ENCODE results near the gene TCTN1.
A peak's percentile ranks its signal among the peaks of the same experiment; 100 is the strongest.
"Not testable (repeated sequence)": the region's sequence is repeated elsewhere in the genome, so short reads cannot be mapped to it uniquely, and the experiment has no call there.

The TCTN1 gene

DNA sequence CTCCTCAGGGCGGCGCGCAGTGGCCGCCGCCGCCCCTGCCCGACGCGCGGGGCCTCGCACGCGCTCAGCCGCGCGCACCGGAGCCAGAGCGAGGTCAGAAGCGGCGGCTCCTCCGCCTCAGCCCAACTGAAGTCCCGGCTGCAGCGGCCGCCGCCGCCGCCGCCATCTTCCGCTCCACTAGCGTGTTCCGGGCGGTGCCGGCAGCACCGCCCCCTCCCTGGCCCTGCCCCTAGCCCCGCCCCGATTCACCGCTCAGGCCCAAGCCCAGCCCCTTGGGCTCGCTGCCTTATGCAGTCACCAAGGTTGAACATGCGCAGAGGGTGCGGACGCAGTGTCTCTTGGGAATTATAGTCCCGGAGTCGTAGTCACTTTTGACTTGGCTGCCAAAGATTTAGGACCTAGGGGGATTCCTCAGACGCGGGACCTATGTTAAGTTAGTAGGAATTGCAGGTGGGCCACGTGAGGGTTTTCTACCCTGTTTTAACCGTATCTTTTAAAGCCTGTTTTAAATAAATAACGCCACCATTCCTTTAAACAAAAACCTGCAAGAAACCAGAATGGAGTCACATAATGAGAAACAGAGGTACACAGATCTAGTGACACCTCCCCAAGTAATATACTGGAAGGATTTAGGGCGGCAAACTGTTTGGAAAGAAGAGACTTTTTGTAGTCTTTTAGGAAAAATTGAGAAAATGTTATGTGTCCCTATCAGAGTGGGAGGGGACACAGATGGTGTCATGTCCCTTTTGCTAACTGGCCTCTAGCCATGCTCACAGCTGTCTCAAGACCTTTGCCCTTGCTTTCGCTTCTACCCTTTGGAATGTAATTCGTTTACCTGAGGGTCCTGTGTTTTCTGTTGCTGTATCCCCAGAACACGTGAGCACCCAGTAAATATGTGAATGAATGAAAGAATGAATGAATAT lies 30.5 kb upstream of the TCTN1 start, which contains the start of gene PPTC7:
TSS of gene PPTC7 (minus strand) at position 182 of the 923 bp plus-strand sequence. CDS start 287 bp downstream, outside the sequence.
- DNase-seq (ENCODE audit: insufficient read length, low spot score) (peak; percentile 94), FAIRE-seq (peak; percentile 42)

DNA sequence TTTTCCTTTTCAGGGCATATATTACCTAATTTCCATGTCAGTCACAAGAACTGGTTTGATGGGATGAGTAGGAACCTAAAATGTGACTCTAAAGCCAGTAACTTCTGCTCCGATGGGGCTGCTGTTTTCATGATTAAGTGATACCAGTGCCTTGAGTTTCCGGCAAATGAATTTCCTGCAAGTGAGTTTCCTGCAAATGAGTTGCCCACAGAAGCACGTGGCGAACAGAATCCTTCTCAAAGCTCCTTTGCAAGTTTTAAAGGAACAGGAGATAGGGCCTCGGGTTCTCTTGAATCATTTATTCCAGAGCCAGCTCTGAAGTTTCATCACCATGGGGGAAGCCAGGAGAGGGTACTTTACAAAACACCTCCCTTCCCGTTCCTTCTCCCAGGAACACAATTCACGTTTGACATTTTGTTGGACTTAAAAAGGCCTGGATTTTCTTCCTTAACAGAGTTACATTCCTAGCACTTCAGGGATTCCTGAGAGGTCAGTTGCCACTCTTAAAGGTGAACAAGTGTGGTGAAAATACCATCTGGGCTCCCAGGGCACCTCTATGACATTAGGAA lies 28.6 kb upstream of the TCTN1 start:
- FAIRE-seq (no peak), DNase-seq (ENCODE audit: insufficient read length, low spot score) (no peak)

DNA sequence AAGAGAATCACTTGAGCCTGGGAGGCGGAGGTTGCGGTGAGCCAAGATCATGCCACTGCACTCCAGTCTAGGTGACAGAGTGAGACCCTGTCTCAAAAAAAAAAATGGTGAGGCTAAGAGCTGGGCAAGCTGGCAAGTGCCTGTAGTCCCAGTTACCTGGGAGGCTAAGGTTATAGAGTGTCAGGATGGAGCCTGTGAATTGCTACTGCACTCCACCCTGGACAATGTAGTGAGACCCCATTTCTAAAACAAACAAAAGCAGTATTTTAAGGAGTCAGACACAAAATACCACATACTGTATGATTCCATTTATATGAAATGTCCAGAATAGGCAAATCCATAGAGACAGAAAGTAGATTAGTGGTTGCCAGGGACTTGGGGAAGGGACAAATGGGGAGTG lies 26.8 kb upstream of the TCTN1 start:
- not testable (repeated sequence) for DNase-seq (ENCODE audit: insufficient read length, low spot score); FAIRE-seq

DNA sequence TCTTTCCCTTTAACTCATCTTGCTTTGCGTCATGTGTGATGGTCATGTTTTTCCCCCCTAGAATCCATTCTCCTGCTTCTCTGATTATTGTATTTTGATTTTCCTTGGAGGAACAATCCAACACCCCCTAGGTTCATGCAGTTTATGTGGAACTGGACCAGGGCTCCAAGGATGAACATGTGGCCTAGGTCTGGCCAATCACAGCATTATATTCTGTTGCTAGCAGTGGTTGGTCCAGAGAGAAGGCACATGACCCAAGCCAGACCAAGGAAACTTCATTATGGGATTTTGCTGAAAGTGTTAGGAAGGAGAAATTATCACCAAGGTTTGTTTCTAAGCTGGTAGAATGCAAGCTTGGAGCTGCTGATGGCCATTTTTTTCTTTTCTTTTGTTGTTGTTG lies 23.9 kb upstream of the TCTN1 start:
- no peak for DNase-seq (ENCODE audit: insufficient read length, low spot score)
- no peak for FAIRE-seq

DNA sequence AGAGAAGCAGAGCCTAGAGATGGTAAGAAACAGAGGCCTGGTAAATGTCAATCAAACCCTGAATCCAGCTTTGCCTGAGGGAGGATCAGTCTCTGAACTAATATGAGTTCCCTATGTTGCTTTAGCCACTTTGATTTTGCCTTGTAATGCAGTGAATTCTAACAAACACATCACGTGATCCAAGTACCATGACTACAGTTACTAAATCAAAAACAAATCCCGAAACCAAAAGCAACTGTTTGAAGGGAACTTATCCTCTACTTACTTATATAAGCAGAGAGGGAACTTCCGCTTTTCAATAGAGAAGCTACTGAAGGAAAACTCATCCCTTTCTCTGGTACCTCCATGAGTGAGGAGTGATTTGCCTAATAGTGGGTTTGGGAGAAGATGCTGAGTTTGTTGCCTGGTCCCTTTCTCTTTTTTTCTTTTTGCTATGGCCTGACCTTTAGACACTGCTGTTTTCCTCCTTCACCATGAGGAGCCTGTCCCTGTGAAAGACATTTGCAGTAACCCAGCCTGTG lies 23.1 kb upstream of the TCTN1 start:
- no peak for FAIRE-seq
- no peak for DNase-seq (ENCODE audit: insufficient read length, low spot score)

DNA sequence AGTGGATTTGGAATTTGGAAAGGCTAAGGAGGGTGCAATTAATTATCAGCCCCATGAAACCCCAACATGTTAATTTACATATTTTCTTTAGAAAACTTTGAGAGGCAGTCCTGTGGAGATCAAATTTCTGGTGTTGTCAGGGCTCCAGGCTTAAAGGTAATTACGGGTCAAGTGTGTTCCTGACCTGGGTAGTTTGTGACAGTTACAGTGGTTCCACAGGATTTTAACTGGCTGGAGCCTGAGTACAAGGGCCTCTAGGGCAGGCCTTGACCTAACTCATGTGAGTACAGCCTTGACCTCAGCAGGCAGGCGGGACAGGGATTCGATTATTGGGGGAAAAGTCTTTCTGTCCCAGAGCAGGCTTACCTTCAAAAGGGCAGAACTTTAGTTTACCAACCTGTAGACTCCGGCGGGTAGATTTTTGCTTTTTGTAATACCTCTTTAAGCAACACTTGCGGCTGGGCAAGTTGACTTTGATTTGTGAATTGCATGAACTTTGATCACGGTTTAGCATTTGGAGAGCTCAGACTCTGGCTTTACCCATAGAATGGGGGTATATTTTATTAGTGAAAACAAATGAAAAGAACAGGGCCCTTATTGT lies 22.4 kb upstream of the TCTN1 start:
- FAIRE-seq: no peak

DNA sequence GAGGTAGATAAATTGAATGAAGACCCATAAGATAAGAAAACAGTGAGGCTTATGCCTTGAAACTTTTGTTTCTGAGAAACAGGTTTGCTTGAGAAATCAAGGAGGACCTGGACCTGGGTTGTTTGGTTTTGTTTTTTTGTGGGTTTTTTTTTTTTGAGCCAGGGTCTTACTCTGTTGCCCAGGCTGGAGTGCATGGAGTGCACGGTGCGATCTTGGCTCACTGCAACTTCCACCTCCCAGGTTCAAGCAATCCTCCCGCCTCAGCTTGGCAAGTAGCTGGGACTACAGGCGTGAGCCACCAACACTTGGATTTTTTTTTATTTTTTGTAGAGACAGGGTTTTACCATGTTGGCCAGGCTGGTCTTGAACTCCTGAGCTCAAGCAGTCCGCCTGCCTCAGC lies 21.9 kb upstream of the TCTN1 start:
- FAIRE-seq: no peak

More for the DNA sequence above, 22.4 kb upstream of the TCTN1 start:
- DNase-seq (ENCODE audit: insufficient read length, low spot score): no peak

DNA sequence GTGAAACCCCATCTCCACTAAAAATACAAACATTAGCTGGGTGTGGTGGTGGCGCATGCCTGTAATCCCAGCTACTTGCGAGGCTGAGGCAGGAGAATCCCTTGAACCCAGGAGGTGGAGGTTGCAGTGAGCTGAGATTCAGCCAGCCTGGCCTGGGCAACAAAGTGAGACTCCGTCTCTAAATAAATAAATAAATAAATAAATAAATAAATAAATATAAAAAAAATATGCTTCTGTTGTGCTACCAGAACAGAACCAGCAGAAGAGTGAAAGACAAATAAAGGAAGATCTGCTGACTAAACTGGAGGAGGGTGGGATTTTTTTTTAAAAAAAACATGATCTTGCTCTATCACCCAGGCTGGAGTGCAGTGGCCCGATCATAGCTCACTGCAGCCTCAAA lies 21.0 kb upstream of the TCTN1 start:
- not testable (repeated sequence) for FAIRE-seq; DNase-seq (ENCODE audit: insufficient read length, low spot score)

More for the DNA sequence above, 21.9 kb upstream of the TCTN1 start:
- DNase-seq (ENCODE audit: insufficient read length, low spot score): no peak

DNA sequence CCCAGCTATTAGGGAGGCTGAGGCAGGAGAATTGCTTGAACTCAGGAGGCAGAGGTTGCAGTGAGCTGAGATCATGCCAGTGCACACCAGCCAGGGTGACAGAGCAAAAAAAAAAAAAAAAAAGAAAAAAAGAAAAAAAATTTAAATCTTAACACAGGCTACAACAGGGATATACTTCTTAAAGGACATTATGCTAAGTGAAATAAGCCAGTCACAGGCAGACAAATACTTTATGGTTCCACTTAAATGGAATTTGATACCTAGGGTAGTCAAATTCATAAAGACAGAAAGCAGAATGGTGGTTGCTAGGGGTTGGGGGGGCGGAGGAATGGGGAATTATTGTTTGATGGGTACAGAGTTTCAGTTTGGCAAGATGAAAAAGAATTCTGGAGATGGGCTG lies 16.0 kb upstream of the TCTN1 start:
- no peak for DNase-seq (ENCODE audit: insufficient read length, low spot score)
- no peak for FAIRE-seq

DNA sequence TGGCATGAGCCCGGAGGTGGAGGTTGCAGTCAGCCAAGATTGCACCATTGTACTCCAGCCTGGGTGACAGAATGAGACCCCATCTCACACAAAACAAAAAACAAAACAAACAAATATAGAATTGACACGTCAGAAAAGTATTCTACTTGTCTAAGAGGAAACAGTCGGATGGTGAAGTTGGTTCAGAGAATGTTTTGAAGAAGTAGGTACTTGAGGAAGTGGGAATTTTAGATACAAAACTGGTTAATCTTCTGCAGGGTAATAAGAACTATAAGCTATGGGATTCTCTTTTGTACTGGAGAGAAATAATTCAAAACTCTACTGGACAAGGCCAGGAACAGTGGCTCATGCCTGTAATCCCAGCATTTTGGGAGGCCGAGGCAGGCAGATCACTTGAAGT lies 14.6 kb upstream of the TCTN1 start:
- FAIRE-seq (no peak), DNase-seq (ENCODE audit: insufficient read length, low spot score) (no peak)

DNA sequence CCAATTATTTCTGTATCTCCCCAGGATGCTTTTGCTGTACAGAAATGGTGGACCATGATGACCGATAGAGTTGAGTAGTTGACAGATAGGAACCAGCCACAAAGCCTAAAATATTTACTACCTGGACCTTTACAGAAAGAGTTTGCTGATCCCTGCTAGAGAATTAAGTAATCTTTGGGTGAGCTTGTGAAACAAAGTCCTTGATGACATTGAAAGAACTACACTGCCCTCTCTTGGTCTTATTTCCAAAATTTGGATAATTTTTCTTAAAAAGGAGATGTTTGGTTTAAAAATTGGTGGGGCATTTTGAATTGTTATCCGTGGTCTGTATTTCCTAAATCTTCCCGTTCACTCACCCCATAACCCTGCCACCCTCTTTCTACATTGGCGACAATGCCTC lies 13.7 kb upstream of the TCTN1 start:
- DNase-seq (ENCODE audit: insufficient read length, low spot score): no peak
- FAIRE-seq: no peak

DNA sequence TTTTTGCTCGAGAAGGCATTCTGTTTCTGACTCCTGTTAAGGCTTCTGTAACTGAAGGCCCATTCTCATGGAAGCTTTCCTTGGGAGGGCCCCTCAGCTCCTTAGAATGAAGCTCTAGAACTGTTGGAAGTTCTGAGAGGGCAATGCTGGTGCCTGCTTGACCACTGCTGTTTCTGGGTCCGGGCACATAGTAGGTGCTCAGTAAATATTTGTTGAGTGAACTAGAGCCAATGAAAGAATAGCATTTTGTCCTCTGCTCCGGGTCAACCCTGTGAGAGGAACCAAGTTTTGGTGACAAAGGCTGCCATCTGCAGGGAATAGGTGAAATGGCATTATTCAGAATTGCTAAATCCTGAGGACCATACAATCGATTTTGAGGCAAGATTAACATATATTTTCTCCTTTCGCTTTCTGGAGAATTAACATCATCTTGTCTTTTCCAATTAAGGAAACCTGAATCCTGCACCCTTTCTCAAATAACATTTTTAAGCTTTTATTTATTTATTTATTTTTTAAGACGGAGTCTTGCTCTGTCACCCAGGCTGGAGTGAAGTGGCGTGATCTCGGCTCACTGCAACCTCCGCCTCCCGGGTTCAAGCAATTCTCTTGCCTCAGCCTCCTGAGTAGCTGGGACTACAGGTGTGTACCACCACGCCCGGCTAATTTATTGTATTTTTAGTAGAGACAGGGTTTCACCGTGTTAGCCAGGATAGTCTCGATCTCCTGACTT lies 11.7 kb upstream of the TCTN1 start:
- not testable (repeated sequence) for FAIRE-seq
- peak; percentile 74 for DNase-seq (ENCODE audit: insufficient read length, low spot score)

DNA sequence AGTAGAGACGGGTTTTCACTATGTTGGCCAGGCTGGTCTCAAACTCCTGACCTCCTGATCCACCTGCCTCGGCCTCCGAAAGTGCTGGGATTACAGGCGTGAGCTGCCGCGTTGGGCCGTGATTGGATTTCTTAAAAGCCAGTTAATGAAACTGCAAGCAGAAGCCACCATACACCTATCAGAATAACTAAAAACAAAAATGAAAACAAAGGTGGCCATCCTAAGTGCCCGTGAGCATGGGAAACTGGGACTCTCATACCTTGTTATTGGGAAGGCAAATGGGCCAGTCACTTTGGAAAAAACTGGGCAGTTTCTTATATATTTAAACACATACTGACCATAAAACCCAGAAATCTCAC lies 7.7 kb upstream of the TCTN1 start:
- DNase-seq (ENCODE audit: insufficient read length, low spot score) (no peak), FAIRE-seq (no peak)

DNA sequence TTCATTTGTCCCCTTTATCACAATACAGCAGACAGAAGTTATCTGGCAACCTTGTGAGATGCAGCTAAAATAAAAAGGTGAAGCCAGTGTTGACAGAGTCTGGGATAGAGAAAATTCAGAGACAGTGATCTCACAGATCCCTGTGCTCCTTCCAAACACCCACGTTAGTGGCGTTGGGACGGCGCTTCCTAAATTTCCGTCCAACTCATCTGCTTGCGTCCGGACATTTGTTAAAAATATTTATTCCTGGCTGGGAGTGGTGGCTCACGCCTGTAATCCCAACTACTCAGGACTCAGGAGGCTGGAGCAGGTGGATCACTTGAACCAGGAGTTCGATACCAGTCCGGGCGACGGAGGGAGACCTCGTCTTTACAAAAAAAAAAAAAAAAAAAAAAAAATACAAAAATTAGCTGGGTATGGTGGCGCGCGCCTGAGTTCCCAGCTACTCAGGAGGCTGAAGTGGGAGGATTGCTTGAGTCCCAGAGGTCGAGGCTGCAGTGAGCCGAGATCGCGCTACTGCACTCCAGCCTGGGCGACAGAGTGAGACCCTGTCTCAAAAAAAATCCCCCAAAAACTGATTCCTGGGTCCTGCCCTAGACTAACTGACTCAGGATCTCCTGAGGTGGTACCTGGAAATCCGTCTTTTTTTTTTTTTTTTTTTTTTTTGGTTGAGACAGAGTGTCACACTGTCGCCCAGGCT lies 708 bp upstream of the TCTN1 start:
- FAIRE-seq: no peak

DNA sequence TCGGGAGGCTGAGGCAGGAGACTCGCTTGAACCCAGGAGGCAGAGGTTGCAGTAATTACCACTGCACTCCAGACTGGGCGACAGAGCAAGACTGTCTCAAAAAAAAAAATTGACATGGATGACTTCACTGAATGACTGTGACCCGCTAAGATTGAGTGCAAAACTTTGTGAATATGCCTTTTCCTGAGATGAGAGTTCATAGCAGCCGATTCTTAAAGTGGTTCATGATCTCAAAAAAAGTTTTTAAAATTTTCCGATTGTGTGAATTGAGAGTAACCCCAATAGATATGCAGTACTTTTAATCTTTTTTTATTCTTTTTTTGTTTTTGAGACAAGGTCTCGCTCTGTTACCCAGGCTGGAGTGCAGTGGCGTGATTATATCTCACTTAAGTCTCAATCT lies 1.2 kb downstream of the TCTN1 start:
- DNase-seq (ENCODE audit: insufficient read length, low spot score): no peak
- no peak for FAIRE-seq

More for the DNA sequence above, 708 bp upstream of the TCTN1 start:
- no peak for DNase-seq (ENCODE audit: insufficient read length, low spot score)

DNA sequence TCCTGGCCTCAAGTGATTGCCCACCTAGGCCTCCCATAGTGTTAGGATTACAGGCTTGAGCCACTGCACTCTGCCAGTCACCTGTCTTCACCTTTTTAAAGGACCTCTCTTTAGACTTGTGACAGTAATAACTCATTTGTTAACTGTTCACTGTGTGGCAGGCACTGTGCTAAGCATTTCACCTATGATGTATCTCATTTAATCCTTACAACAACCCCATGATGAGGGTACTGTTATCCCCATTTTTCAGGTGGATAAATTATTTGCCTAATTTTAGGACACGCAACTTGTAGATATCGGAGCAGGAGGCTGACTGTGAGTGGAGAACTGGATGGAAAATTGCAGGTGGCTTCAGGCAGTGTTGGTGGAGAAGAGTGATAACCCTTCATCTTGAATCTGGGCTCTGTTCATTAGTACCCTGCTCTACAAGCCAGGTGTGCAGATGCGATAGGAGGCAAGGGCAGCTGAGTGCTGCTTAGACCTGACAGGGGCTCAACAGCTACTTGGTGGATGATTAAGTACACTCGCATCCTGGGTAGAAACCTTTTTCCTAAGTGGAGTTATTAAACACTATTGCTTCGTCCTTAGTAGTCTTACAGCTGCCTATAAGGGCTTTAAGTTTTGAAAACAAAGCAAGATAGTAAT lies 2.7 kb downstream of the TCTN1 start:
- DNase-seq (ENCODE audit: insufficient read length, low spot score): no peak
- no peak for FAIRE-seq

DNA sequence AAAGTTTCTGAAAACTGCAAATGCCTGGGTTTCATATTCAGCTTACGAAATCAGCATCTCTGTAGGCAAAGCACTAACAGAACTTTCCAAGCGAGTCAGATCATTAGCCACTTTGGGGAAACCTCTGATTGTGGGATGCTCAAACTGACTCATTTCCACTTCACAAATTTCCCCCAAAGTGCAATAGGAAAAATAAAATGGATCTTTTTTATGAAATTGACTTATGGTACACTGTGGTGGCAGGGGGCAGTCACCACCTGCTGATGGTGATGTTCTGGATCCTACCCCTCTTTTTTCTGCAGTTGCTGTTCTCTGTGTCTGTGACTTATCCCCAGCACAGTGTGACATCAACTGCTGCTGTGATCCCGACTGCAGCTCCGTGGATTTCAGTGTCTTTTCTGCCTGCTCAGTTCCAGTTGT lies 5.6 kb downstream of the TCTN1 start:
- FAIRE-seq (no peak), DNase-seq (ENCODE audit: insufficient read length, low spot score) (no peak)

DNA sequence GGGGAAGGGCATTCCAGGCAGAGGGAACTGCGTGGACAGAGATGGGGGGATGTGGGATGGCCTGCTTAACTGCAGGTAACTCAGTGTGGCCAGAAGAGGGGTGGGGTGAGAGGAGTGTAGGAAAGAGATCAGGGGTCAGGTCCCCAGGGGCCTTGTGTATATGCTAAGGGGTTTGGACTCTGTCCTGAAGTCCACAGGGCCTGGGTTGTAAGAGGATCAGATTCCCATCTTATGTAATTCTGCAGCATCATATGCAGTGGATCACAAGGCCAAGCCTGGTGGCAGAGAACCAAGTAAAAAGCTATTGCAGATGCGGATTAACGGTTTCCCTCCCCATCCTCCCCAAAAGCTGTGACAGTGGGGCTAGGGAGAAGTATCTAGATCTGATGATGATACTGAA lies 8.7 kb downstream of the TCTN1 start:
- FAIRE-seq (no peak), DNase-seq (ENCODE audit: insufficient read length, low spot score) (no peak)

DNA sequence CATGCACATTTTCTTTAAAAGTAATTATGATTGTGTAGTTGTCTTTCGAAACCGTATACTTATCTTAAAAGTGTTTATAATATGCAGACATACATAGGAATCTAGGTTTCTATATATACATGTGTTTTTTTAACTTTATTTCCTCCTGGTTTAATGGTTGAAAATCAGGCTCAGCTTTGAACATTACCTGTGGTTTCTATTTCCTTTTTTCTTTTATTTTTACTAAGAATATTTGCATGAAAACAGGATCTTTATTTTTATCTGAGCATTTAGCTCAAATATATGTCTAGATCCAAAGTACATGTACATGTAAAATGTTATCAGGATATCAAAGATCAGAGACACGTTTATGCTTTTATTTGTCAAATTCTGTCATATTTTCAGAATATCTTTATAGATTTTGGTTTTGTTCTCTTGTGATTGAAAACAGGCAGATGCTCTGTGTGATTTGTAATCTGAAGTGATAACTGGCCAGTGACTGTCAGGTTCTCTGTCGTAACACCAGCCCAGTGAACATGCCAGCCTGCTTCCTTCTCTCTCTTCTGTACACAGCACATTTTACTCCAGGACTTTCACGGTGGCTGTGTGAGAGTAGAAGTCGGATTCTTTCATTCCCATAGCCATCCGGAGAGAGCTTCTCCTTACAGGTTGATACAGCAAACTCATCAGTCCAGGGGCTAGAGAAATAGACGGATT lies 13.7 kb downstream of the TCTN1 start:
- FAIRE-seq: no peak
- no peak for DNase-seq (ENCODE audit: insufficient read length, low spot score)

Data from HTR-8/SVneo (cell line).